Gastroesophageal sphincter (tissue), 3 donors: ENCODE data around the gene MPC1.

Experiments used
- CTCF ChIP-seq, 4 experiments: fragments of 200-600 bp in 2 of 4; fragments of 450-650 bp in 2 of 4; sonication (generic) in 1 of 4; IDR thresholded peaks; one replicate each; pipeline ENCODE4 v1.5.1; 2017 to 2019; ENCODE audit warnings: antibody characterized with exemption in 4 of 4, mild to moderate bottlenecking in 2 of 4, moderate library complexity in 2 of 4
- EP300 ChIP-seq: sonication (generic); formaldehyde crosslinking; IDR thresholded peaks from one replicate; pipeline ENCODE4 v1.6.1; 2017; ENCODE audit warnings: antibody characterized with exemption, mild to moderate bottlenecking
- POLR2A ChIP-seq, 2 donors: fragments of 450-650 bp; IDR thresholded peaks; one replicate each; pipeline ENCODE4 v1.6.1; 2017; ENCODE audit warnings: antibody characterized with exemption in 2 of 2, mild to moderate bottlenecking in 2 of 2, moderate library complexity in 1 of 2
- POLR2AphosphoS5 ChIP-seq: sonication (generic); formaldehyde crosslinking; IDR thresholded peaks from one replicate; pipeline ENCODE4 v1.6.1; 2017; ENCODE audit warnings: antibody characterized with exemption

- TF ChIP-seq POLR2A (IDR thresholded peaks at IDR 0.05) (no peak), CTCF (IDR thresholded peaks at IDR 0.05) (no peak), POLR2AphosphoS5 (no peak), EP300 (no peak)
These were observed 3.6 kb downstream of the MPC1 start for GRCh38 chr6:166379103-166379586.
